Keratinocyte (primary cell): ENCODE results near the gene SMYD1. TPM values are rescaled to one million over a fixed set of nuclear protein-coding genes. Genes with fewer than 3 reads are reported as not detected.

ENCODE experiments used
- DNase-seq: peaks from one replicate; pipeline ENCODE4 v3.0.0-alpha.2; 2011; ENCODE audit warnings: low read depth, missing footprints, low spot score
- FAIRE-seq: peaks from 2 replicates; lab custom pipeline; 2011; peaks lifted over from hg19 to GRCh38; lab: Jason Lieb, UNC
- H2AFZ ChIP-seq: 2 replicates; pipeline ENCODE4 v1.6.0; 2012; ENCODE audit warnings: low read length, control low read depth, inconsistent platforms; ENCODE audit not compliant: control insufficient read depth
- H3K27ac ChIP-seq: 2 replicates; pipeline ENCODE4 v1.5.1; 2011; ENCODE audit warnings: low read length; ENCODE audit not compliant: control insufficient read depth, insufficient read depth
- H3K27me3 ChIP-seq: 3 replicates; pipeline ENCODE4 v1.6.0; 2011; ENCODE audit warnings: low read length; ENCODE audit not compliant: control insufficient read depth, insufficient read depth; ENCODE audit errors: extremely low read depth
- H3K36me3 ChIP-seq, 2 experiments: 2 replicates in 1 of 2; 3 replicates in 1 of 2; pipeline ENCODE4 v1.5.1; 2011; ENCODE audit warnings: low read length in 2 of 2, mild to moderate bottlenecking in 1 of 2; ENCODE audit not compliant: control insufficient read depth in 2 of 2, insufficient read depth in 2 of 2; ENCODE audit errors: extremely low read depth in 1 of 2
- H3K4me1 ChIP-seq: 3 replicates; pipeline ENCODE4 v1.5.1; 2011; ENCODE audit warnings: low read length; ENCODE audit not compliant: control insufficient read depth, insufficient read depth; ENCODE audit errors: extremely low read depth
- H3K4me2 ChIP-seq: 3 replicates; pipeline ENCODE4 v1.6.0; 2011; ENCODE audit warnings: low read depth, low read length; ENCODE audit not compliant: control insufficient read depth, insufficient read depth; ENCODE audit errors: extremely low read depth
- H3K4me3 ChIP-seq, 3 experiments: fragments of 200-600 bp in 1 of 3; sonication (generic) in 1 of 3; 2 replicates in 2 of 3; 3 replicates in 1 of 3; pipeline ENCODE4 v1.5.1; 2011 to 2016; ENCODE audit warnings: low read length in 3 of 3, mild to moderate bottlenecking in 3 of 3, control low read depth in 2 of 3, inconsistent platforms in 1 of 3, low read depth in 1 of 3, mixed read lengths in 1 of 3, mixed run types in 1 of 3, moderate library complexity in 1 of 3; ENCODE audit not compliant: control insufficient read depth in 2 of 3, insufficient read depth in 2 of 3; ENCODE audit errors: extremely low read depth in 1 of 3
- H3K79me2 ChIP-seq: 2 replicates; pipeline ENCODE4 v1.6.0; 2012; ENCODE audit warnings: low read length; ENCODE audit not compliant: control insufficient read depth, insufficient read depth
- H3K9ac ChIP-seq: 3 replicates; pipeline ENCODE4 v1.6.0; 2011; ENCODE audit warnings: low read length; ENCODE audit not compliant: control insufficient read depth, insufficient read depth; ENCODE audit errors: extremely low read depth
- H3K9me1 ChIP-seq: 3 replicates; pipeline ENCODE4 v1.6.0; 2011; ENCODE audit warnings: low read length; ENCODE audit not compliant: control insufficient read depth, insufficient read depth; ENCODE audit errors: extremely low read depth
- H3K9me3 ChIP-seq: 2 replicates; pipeline ENCODE4 v1.5.1; 2012; ENCODE audit warnings: low read depth, low read length; ENCODE audit not compliant: control insufficient read depth
- H4K20me1 ChIP-seq: 3 replicates; pipeline ENCODE4 v1.6.0; 2011; ENCODE audit warnings: low read length; ENCODE audit not compliant: control insufficient read depth, insufficient read depth; ENCODE audit errors: extremely low read depth
- CTCF ChIP-seq, 3 experiments: IDR thresholded peaks in 1 of 3; conservative IDR thresholded peaks in 1 of 3; optimal IDR thresholded peaks in 1 of 3; 2 replicates in 2 of 3; 3 replicates in 1 of 3; pipeline versions ENCODE3 to v1.5.1; 2011; ENCODE audit warnings: low read length in 3 of 3, mild to moderate bottlenecking in 3 of 3, moderate library complexity in 2 of 3, control low read depth in 1 of 3, inconsistent platforms in 1 of 3; ENCODE audit not compliant: insufficient read depth in 2 of 3; ENCODE audit errors: extremely low read depth in 1 of 3
- EZH2 ChIP-seq: IDR thresholded peaks from one replicate; pipeline ENCODE4 v1.6.1; 2012; ENCODE audit warnings: inconsistent platforms, mild to moderate bottlenecking, low read length, moderate library complexity
- dilution Hi-C: fragments of 300-500 bp; cut with MboI; formaldehyde crosslinking; loops from one replicate; pipeline ENCODE4 v1.7.0; 2020; ENCODE audit warnings: low sequenced_read_pairs; ENCODE audit not compliant: extremely low pct_ligation_motif_present
- polyA plus RNA-seq, 5 experiments: library from polyadenylated mRNA; depleted of rRNA in 3 of 5; stranded (reverse) in 3 of 5; stranded (forward) in 1 of 5; unstranded in 1 of 5; fragments of >200 nt; gene quantifications; 1 replicate in 1 of 5; 2 replicates in 3 of 5; 3 replicates in 1 of 5; pipeline versions ENCODE4 v1.2.1 to v1.2.3, GENCODE V29; 2011 to 2012; ENCODE audit warnings: missing spikeins in 2 of 5, low read depth in 1 of 5, low replicate concordance in 1 of 5

The SMYD1 gene
- polyA plus RNA-seq, 1 donor (not counting 4 experiments of a cell fraction or from before 2014, with no cell fraction given) = not detected

GRCh38 chr2:88123975-88124917 is 56.6 kb downstream of the SMYD1 start:
- Histone ChIP-seq H3K9me3 (no peaks in the 10 kb centered on the region), H3K9ac (no peak overlapping the region), H3K79me2 (no peaks in the 10 kb centered on the region), H3K4me3 (no peak overlapping the region), H3K27ac (no peak overlapping the region), H4K20me1 (no peaks in the 10 kb centered on the region), H2AFZ (no peak overlapping the region), H3K4me2 (no peak overlapping the region), H3K27me3 (peaks cover 3% of the 10 kb centered on the region), H3K4me1 (no peaks in the 10 kb centered on the region), H3K9me1 (no peaks in the 10 kb centered on the region), H3K36me3 (no peaks in the 10 kb centered on the region)
- DNase-seq (no peak), FAIRE-seq (no peak)
- dilution Hi-C loops = no loop called here
- no peak for TF ChIP-seq EZH2
- TF ChIP-seq CTCF (optimal IDR thresholded peaks at IDR 0.05 in 1 of 3, IDR thresholded peaks at IDR 0.05 in 1 of 3, conservative IDR thresholded peaks at IDR 0.05 in 1 of 3; ENCODE audit: extremely low read depth in 1 of 3, insufficient read depth in 2 of 3, low read length in 3 of 3) = no peak

GRCh38 chr2:88125344-88125923 is 57.8 kb downstream of the SMYD1 start:
- FAIRE-seq (no peak), DNase-seq (no peak)
- H3K9ac ChIP-seq = no peak overlapping the region
- H4K20me1 ChIP-seq = no peaks in the 10 kb centered on the region
- H3K4me1 ChIP-seq = no peaks in the 10 kb centered on the region
- no peak overlapping the region for H2AFZ ChIP-seq
- H3K36me3 ChIP-seq = no peaks in the 10 kb centered on the region
- TF ChIP-seq EZH2 (no peak), CTCF (optimal IDR thresholded peaks at IDR 0.05 in 1 of 3, IDR thresholded peaks at IDR 0.05 in 1 of 3, conservative IDR thresholded peaks at IDR 0.05 in 1 of 3; ENCODE audit: extremely low read depth in 1 of 3, insufficient read depth in 2 of 3, low read length in 3 of 3) (no peak)
- H3K27me3 ChIP-seq = peaks cover 3% of the 10 kb centered on the region
- no peak overlapping the region for H3K4me2 ChIP-seq
- no peaks in the 10 kb centered on the region for H3K79me2 ChIP-seq
- no peaks in the 10 kb centered on the region for H3K9me3 ChIP-seq
- H3K27ac ChIP-seq = no peak overlapping the region
- dilution Hi-C loops = no loop called here
- H3K9me1 ChIP-seq = no peaks in the 10 kb centered on the region
- no peak overlapping the region for H3K4me3 ChIP-seq
